GM12873 (cell line): Measurements from ENCODE around the gene VWA5B1.
A peak's percentile ranks its signal among the peaks of the same experiment; 100 is the strongest.

Experiments used
- TF ChIP-seq, protein P1 (sequence below): IDR thresholded peaks from 2 replicates; pipeline ENCODE4 v1.5.1; 2012; ENCODE audit warnings: low read depth, mild to moderate bottlenecking, moderate library complexity, low read length, control low read depth; ENCODE audit not compliant: insufficient read depth; ENCODE audit errors: missing control alignments

VWA5B1 gene

DNA sequence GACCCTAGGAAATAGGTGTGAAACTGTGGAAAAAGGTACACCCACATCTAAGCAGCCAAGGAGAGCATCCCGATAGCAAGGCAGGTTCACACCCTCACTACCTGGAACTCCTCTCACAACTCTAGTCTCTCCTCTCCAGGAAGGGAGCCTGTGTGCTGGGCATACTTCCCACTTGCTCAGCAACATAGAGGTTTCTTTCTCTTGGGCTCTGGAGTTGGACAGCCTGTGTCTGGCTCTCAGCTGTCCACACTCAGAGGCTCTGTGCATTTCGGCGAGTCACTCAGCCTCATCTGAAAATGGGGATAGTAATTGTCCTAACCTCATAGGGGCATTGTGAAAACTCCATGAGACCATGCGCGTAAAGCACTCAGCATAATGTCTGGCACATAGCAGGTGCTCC is 29.6 kb upstream of the VWA5B1 start:
- TF ChIP-seq, protein P1, sequence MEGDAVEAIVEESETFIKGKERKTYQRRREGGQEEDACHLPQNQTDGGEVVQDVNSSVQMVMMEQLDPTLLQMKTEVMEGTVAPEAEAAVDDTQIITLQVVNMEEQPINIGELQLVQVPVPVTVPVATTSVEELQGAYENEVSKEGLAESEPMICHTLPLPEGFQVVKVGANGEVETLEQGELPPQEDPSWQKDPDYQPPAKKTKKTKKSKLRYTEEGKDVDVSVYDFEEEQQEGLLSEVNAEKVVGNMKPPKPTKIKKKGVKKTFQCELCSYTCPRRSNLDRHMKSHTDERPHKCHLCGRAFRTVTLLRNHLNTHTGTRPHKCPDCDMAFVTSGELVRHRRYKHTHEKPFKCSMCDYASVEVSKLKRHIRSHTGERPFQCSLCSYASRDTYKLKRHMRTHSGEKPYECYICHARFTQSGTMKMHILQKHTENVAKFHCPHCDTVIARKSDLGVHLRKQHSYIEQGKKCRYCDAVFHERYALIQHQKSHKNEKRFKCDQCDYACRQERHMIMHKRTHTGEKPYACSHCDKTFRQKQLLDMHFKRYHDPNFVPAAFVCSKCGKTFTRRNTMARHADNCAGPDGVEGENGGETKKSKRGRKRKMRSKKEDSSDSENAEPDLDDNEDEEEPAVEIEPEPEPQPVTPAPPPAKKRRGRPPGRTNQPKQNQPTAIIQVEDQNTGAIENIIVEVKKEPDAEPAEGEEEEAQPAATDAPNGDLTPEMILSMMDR: no peak

DNA sequence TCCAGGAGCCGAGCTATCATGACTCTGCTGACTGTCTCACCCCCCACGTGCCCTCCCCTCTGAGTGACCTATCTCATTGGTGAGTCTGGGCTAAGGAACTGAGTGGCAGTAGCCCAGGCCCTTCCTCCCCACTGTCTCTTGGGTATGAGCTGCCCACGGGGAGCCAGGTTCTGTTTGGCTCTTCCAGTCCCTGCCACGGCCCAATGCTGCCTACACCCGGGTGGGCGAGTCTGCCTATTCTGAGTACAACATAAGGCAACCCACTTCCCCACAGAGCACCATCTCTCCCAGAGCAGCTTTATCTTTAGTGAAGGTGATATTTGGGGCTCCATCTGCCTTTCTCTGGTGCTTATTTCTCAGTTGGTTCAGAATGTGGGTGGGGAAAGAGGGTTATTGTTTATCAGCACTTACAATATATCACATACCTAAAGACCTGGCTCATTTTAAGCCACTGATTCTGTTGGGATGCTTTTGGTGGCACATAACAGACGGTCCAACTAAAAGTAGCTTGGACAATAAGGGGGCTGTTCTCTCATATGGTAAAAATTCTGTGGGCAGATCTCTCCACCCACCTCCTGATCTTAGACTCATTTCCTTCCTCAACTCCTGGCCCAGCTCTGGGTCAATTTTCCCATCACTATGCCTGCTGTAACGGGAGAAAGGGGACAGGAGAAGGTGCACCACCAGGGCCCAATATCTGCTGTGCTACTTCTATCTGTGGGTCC is 27.7 kb upstream of the VWA5B1 start:
- TF ChIP-seq, protein P1: no peak

DNA sequence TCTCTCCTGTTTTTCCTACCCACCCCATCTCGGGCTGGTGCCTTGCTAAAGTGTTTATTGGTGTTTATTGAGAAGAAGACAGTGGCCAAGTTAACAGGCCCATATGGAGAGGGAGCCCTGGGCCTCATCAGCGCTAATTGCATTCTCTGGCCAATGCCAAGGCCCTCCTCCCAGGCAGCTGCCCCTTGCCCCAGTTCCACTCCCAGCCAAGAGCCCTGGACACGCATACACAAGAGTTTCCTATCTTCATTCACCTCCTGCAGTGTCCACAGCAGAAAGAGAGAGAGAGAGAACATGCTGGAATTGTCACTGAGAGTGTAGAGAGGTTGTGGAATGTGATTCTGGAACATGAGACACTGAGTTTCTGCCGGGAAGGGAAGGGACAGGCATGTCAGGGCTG is 25.4 kb upstream of the VWA5B1 start:
- TF ChIP-seq, protein P1: no peak

DNA sequence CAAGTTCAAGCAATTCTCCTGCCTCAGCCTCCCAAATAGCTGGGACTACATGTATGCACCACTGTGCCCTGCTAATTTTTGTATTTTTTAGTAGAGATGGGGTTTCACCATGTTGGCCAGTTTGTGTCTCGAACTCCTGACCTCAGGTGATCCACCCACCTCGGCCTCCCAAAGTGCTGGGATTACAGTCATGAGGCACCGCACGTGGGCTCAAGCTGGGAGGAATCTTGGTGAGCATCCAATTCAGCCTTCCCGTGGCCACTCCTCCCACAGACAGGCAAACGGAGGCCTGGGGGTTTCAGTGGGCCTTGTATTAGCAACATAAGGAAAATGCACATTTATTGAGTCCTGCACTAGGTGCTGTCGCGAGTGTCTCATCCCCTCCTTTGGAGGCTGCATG is 24.5 kb upstream of the VWA5B1 start:
- TF ChIP-seq, protein P1: no peak

DNA sequence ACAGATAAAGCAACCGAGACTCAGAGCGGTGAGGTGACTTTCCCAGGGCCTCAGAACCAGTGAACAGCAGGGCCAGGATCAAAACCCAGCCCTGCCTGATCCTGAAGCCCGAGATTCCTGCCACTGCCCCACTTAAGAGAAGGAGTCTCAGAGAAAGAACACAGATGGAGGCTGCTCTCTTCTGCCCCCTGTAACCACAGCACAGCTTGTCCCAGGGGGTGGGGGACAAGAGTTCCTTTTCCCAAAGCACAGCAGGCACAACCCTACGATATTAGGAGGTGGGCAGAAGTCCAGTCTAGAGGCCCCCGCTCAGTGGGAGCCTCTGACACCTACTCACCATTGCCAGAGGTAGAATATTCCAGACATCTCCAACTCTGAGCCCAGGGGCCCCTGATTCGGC is 24.0 kb upstream of the VWA5B1 start:
- TF ChIP-seq, protein P1: no peak

DNA sequence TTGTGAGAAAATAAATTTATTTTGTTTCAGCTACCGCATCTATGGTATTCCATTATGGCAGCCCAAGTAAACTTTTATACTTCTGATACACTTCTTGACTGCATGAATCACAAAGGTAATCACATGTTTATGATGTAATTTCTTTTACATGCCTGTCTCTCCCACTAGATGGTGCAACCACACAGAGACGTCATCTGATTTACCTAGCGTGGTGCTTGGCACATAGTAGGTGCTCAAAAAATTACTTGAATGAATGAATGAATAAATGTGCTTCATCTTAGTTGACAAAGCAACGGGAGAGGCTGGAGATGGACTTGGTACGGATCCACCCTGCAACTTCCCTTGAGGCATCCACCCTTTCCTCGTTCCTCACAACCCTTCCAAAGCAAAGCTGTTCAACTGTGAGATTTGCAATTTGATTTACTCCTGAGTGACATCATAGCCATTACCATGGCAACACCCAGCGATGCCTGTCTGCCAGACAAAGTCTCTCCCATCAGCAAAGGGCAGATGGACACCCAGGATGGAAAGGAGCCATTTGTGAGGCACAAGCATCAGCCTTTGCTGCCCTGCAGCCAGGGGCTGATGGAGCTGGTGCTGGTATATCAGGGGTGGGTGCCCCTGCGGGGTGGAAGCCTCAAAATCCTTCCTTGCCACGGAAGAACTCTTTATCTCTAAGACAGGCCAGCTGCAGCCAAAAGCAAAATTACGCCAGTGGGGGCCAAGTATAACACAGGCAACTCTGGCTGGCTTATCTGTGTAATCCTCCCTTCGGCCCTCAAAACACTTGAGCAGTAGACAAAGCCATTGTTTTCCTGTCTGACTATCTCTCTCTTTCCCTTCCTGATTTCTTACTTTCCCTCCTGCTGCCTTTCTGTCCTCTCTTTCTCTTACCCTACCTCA is 18.9 kb upstream of the VWA5B1 start:
- TF ChIP-seq, protein P1: peak; percentile 13

DNA sequence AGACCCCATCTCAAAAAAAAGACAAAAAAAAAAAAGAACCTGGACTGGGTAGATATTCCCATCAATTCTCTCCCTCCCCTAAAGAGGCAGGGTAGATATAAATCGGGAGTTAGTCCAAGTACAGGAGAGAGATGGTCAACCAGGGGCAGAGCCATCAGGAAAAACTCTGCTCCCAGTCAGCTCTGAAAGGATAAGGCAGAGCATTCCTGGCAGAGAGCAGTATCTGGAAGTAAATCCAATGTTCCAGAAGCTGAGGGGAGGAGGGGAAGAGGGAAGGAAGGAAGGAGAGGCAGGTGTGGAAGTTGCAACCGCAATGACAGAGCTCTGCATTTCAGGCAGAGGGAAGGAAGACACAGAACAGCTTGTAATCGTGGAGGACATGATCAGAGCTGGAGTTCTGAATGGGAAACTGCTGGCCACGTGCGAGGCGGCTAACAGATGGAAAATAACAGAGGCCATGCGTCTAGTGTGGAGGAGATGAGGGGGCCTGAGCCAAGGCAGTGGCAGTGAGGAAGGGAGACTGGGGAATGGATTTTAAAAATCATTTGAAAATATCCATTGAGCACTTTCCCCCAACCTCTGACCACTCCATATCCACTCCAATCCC is 15.3 kb upstream of the VWA5B1 start:
- TF ChIP-seq, protein P1: no peak
